ENCODE results near the gene TAS2R20.

GRCh38 chr12:11040162-11040561, 42.1 kb upstream of the TAS2R20 start:
- TF ChIP-seq POLR2A (IDR thresholded peaks at IDR 0.05) (no peak), CTCF (IDR thresholded peaks at IDR 0.05) (no peak)

Measured in Peyer's patch (tissue), 4 donors.